Parathyroid adenoma (tissue), 2 donors: ENCODE data around the gene HBP1.
"Not testable (repeated sequence)": the region's sequence is repeated elsewhere in the genome, so short reads cannot be mapped to it uniquely, and the experiment has no call there.

ENCODE experiments used
- H2AFZ ChIP-seq: fragments of 300-600 bp; sonication (generic); one replicate; pipeline ENCODE4 v1.7.0; 2017; ENCODE audit warnings: antibody characterized with exemption, mild to moderate bottlenecking
- H3K27ac ChIP-seq: fragments of 300-600 bp; sonication (generic); one replicate; pipeline ENCODE4 v1.7.0; 2017
- H3K27me3 ChIP-seq: fragments of 300-600 bp; sonication (generic); one replicate; pipeline ENCODE4 v1.7.0; 2017; ENCODE audit warnings: low read length; ENCODE audit not compliant: control insufficient read depth, insufficient read depth
- H3K36me3 ChIP-seq: fragments of 300-600 bp; sonication (generic); one replicate; pipeline ENCODE4 v1.7.0; 2017; ENCODE audit warnings: low read length; ENCODE audit not compliant: control insufficient read depth, insufficient read depth
- H3K4me1 ChIP-seq: fragments of 300-600 bp; sonication (generic); one replicate; pipeline ENCODE4 v1.7.0; 2017; ENCODE audit warnings: control low read depth
- H3K4me2 ChIP-seq: fragments of 300-600 bp; sonication (generic); one replicate; pipeline ENCODE4 v1.7.0; 2017; ENCODE audit warnings: low read length
- H3K4me3 ChIP-seq: fragments of 300-600 bp; sonication (generic); one replicate; pipeline ENCODE4 v1.7.0; 2017; ENCODE audit warnings: low read depth, low read length
- H3K79me2 ChIP-seq: fragments of 300-600 bp; sonication (generic); one replicate; pipeline ENCODE4 v1.7.0; 2017; ENCODE audit warnings: control low read depth
- H3K9ac ChIP-seq: fragments of 300-600 bp; sonication (generic); one replicate; pipeline ENCODE4 v1.7.0; 2017; ENCODE audit warnings: mild to moderate bottlenecking
- H3K9me3 ChIP-seq: fragments of 300-600 bp; sonication (generic); one replicate; pipeline ENCODE4 v1.7.0; 2017; ENCODE audit warnings: low read length; ENCODE audit not compliant: control insufficient read depth
- CTCF ChIP-seq: fragments of 300-600 bp; sonication (generic); IDR thresholded peaks from one replicate; pipeline ENCODE4 v1.7.0; 2017; ENCODE audit warnings: antibody characterized with exemption, mild to moderate bottlenecking
- donor health status: primary hyperparathyroidism.

HBP1 gene

GRCh38 chr7:107149863-107150262, 18.9 kb upstream of the HBP1 start:
- Histone ChIP-seq H3K4me1 (no peaks in the 10 kb centered on the region), H3K9me3 (no peaks in the 10 kb centered on the region), H3K36me3 (no peaks in the 10 kb centered on the region), H3K4me2 (no peak overlapping the region), H3K4me3 (no peak overlapping the region), H3K9ac (no peak overlapping the region), H3K79me2 (no peaks in the 10 kb centered on the region), H2AFZ (no peak overlapping the region), H3K27me3 (no peaks in the 10 kb centered on the region), H3K27ac (no peak overlapping the region)
- TF ChIP-seq CTCF, result no peak

GRCh38 chr7:107150375-107151073, 18.3 kb upstream of the HBP1 start:
- H3K4me1 ChIP-seq, result no peaks in the 10 kb centered on the region
- no peak overlapping the region for H3K4me2 ChIP-seq
- no peaks in the 10 kb centered on the region for H3K9me3 ChIP-seq
- H2AFZ ChIP-seq, result no peak overlapping the region
- no peaks in the 10 kb centered on the region for H3K36me3 ChIP-seq
- peak; percentile 73 for TF ChIP-seq CTCF
- H3K27me3 ChIP-seq, result no peaks in the 10 kb centered on the region
- H3K79me2 ChIP-seq, result no peaks in the 10 kb centered on the region
- no peak overlapping the region for H3K9ac ChIP-seq
- H3K4me3 ChIP-seq, result no peak overlapping the region
- H3K27ac ChIP-seq, result no peak overlapping the region

- H3K9me3 ChIP-seq, result no peaks in the 10 kb centered on the region
- H2AFZ ChIP-seq, result no peak overlapping the region
- no peaks in the 10 kb centered on the region for H3K79me2 ChIP-seq
- no peak overlapping the region for H3K27ac ChIP-seq
- H3K27me3 ChIP-seq, result no peaks in the 10 kb centered on the region
- no peaks in the 10 kb centered on the region for H3K4me1 ChIP-seq
- H3K4me2 ChIP-seq, result no peak overlapping the region
- H3K4me3 ChIP-seq, result no peak overlapping the region
- H3K9ac ChIP-seq, result no peak overlapping the region
- TF ChIP-seq CTCF, result no peak
- H3K36me3 ChIP-seq, result no peaks in the 10 kb centered on the region
Measured at GRCh38 chr7:107151538-107151937, 17.3 kb upstream of the HBP1 start.

- Histone ChIP-seq H3K27me3 (no peaks in the 10 kb centered on the region), H3K27ac (no peak overlapping the region), H2AFZ (no peak overlapping the region), H3K9me3 (no peaks in the 10 kb centered on the region), H3K79me2 (no peaks in the 10 kb centered on the region), H3K9ac (no peak overlapping the region), H3K36me3 (no peaks in the 10 kb centered on the region), H3K4me2 (no peak overlapping the region), H3K4me1 (no peaks in the 10 kb centered on the region), H3K4me3 (no peak overlapping the region)
- no peak for TF ChIP-seq CTCF
Measured at GRCh38 chr7:107152011-107152410, 16.8 kb upstream of the HBP1 start.

GRCh38 chr7:107154826-107155225, 14.0 kb upstream of the HBP1 start:
- H2AFZ ChIP-seq, result no peak overlapping the region
- H3K27ac ChIP-seq, result no peak overlapping the region
- no peaks in the 10 kb centered on the region for H3K79me2 ChIP-seq
- no peak overlapping the region for H3K4me2 ChIP-seq
- H3K9me3 ChIP-seq, result no peaks in the 10 kb centered on the region
- no peaks in the 10 kb centered on the region for H3K36me3 ChIP-seq
- H3K4me1 ChIP-seq, result no peaks in the 10 kb centered on the region
- TF ChIP-seq CTCF, result no peak
- H3K9ac ChIP-seq, result no peak overlapping the region
- no peaks in the 10 kb centered on the region for H3K27me3 ChIP-seq
- H3K4me3 ChIP-seq, result no peak overlapping the region

- H3K79me2 ChIP-seq, H2AFZ ChIP-seq, H3K27me3 ChIP-seq, H3K9ac ChIP-seq, H3K27ac ChIP-seq, H3K4me1 ChIP-seq, H3K4me3 ChIP-seq, H3K36me3 ChIP-seq, H3K9me3 ChIP-seq, H3K4me2 ChIP-seq: not testable (repeated sequence)
Measured at GRCh38 chr7:107155726-107156125, 13.1 kb upstream of the HBP1 start.
